ENCODE data around the gene TNFRSF1A. TPM values are rescaled to one million over a fixed set of nuclear protein-coding genes. Genes with fewer than 3 reads are reported as not detected.

TNFRSF1A gene
- total and polyA plus RNA-seq, 12 donors: 46.4 to 386 (median 224) TPM

- WGBS, 4 donors: 70 to 83% (median 79%) methylated on average over 4 to 5 of the region's 5 CpGs
- Histone ChIP-seq H3K27ac (peak overlapping the region in 1 of 5 donors; percentile 63), H3K27me3 (no peaks in the 10 kb centered on the region), H3K36me3 (replicated peaks in 1 of 2) (no peaks in the 10 kb centered on the region), H3K4me1 (replicated peaks in 1 of 2) (peaks cover 8 to 27% of the 10 kb centered on the region in 2 donors), H3K9me3 (replicated peaks in 1 of 3) (no peaks in the 10 kb centered on the region), H3K4me3 (no peak overlapping the region)
- no peak for DNase-seq
- intact Hi-C loops (cut with DNase I): no loop called here
- no peak for TF ChIP-seq POLR2A (IDR thresholded peaks at IDR 0.05)
- TF ChIP-seq, protein P1, sequence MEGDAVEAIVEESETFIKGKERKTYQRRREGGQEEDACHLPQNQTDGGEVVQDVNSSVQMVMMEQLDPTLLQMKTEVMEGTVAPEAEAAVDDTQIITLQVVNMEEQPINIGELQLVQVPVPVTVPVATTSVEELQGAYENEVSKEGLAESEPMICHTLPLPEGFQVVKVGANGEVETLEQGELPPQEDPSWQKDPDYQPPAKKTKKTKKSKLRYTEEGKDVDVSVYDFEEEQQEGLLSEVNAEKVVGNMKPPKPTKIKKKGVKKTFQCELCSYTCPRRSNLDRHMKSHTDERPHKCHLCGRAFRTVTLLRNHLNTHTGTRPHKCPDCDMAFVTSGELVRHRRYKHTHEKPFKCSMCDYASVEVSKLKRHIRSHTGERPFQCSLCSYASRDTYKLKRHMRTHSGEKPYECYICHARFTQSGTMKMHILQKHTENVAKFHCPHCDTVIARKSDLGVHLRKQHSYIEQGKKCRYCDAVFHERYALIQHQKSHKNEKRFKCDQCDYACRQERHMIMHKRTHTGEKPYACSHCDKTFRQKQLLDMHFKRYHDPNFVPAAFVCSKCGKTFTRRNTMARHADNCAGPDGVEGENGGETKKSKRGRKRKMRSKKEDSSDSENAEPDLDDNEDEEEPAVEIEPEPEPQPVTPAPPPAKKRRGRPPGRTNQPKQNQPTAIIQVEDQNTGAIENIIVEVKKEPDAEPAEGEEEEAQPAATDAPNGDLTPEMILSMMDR (IDR thresholded peaks at IDR 0.05): no peak
Measured at GRCh38 chr12:6351622-6352021, 9.7 kb upstream of the TNFRSF1A start.

- intact Hi-C loops (cut with DNase I): no loop called here
- Histone ChIP-seq H3K4me1 (replicated peaks in 1 of 2) (peaks cover 23 to 51% of the 10 kb centered on the region in 2 donors), H3K27me3 (no peaks in the 10 kb centered on the region), H3K27ac (peak overlapping the region; percentile 1 to 90 (median 35)), H3K9me3 (replicated peaks in 1 of 3) (no peaks in the 10 kb centered on the region), H3K4me3 (peak overlapping the region in 1 of 4 donors; percentile 23), H3K36me3 (replicated peaks in 1 of 2) (no peaks in the 10 kb centered on the region)
- DNase-seq: peak in 6 of 7 donors; percentile 63 to 84 (median 74)
- 58 to 73% (median 65%) methylated on average over 17 to 19 of the region's 19 CpGs for WGBS, 4 donors
- TF ChIP-seq POLR2A (IDR thresholded peaks at IDR 0.05): peak in 1 of 2 donors; percentile 26
- TF ChIP-seq, protein P1 (IDR thresholded peaks at IDR 0.05): no peak
Measured at GRCh38 chr12:6347367-6348338, 5.8 kb upstream of the TNFRSF1A start.

- Histone ChIP-seq H3K4me3 (no peak overlapping the region), H3K27me3 (no peaks in the 10 kb centered on the region), H3K4me1 (replicated peaks in 1 of 2) (peaks cover 29 to 54% of the 10 kb centered on the region in 2 donors), H3K36me3 (replicated peaks in 1 of 2) (no peaks in the 10 kb centered on the region), H3K27ac (peak overlapping the region; percentile 1 to 90 (median 35)), H3K9me3 (replicated peaks in 1 of 3) (no peaks in the 10 kb centered on the region)
- 82 to 89% (median 86%) methylated on average over 8 of the region's 8 CpGs for WGBS, 4 donors
- intact Hi-C loops (cut with DNase I): no loop called here
- no peak for DNase-seq
- TF ChIP-seq, protein P1 (IDR thresholded peaks at IDR 0.05): no peak
- no peak for TF ChIP-seq POLR2A (IDR thresholded peaks at IDR 0.05)
Measured at GRCh38 chr12:6346942-6347341, 5.1 kb upstream of the TNFRSF1A start.

DNA sequence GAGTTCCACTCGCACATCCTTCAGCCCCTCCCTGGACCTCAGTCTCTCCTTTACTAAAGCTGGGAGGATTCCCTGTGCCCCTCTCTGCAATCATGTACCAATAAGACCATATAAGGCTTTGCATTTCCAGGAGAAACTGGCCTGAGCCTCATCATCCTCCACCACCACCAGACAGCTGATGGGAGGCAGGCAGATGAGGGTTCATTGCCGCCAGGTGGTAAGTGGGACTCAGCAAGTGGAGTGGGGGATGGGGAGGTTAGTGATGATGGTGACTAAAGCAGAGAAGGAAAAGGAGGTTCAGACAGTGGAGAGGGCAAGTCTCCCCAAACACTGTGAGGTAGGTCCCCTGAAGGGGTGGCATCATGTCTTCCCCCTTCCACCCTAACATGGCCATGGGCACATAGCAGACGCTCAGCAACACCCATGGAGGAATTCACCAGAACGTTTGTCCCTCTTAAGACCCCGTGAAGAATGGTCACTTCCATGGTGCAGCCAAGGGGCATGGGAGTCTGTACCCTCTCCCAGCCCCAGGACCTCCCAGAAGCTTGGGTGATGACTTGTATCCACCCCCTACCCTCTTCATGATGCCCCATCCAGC, 4.5 kb upstream of the TNFRSF1A start:
- WGBS, 4 donors: 81 to 100% (median 89%) methylated on average over 2 to 5 of the region's 5 CpGs
- Histone ChIP-seq H3K9me3 (replicated peaks in 1 of 3) (no peaks in the 10 kb centered on the region), H3K4me3 (no peak overlapping the region), H3K27me3 (no peaks in the 10 kb centered on the region), H3K4me1 (replicated peaks in 1 of 2) (peaks cover 29 to 54% of the 10 kb centered on the region in 2 donors), H3K36me3 (replicated peaks in 1 of 2) (no peaks in the 10 kb centered on the region), H3K27ac (peak overlapping the region in 3 of 5 donors; percentile 68 to 90 (median 79))
- peak in 2 of 7 donors; percentile 24 for DNase-seq
- intact Hi-C loops (cut with DNase I): no loop called here
- TF ChIP-seq, protein P1 (IDR thresholded peaks at IDR 0.05): no peak
- no peak for TF ChIP-seq POLR2A (IDR thresholded peaks at IDR 0.05)

Measured in adrenal gland (tissue), 12 donors.